Loucy (cell line): ENCODE measurements around the gene OGN.

Source experiments
- CTCF ChIP-seq: fragments of 200-600 bp; sonication (generic); conservative IDR thresholded peaks from 2 replicates; pipeline ENCODE4 v1.5.1; 2014; ENCODE audit warnings: mild to moderate bottlenecking, antibody characterized with exemption, low read length
- EZH2phosphoT487 ChIP-seq: fragments of 200-600 bp; IDR thresholded peaks from 2 replicates; pipeline ENCODE4 v1.6.1; 2018; ENCODE audit warnings: antibody characterized with exemption, mild to moderate bottlenecking, moderate library complexity, borderline replicate concordance

- TF ChIP-seq CTCF (no peak), EZH2phosphoT487 (no peak)
Measured at GRCh38 chr9:92432972-92433548, 28.7 kb upstream of the OGN start.
